ENCODE results near the gene PAIP2. TPM values are rescaled to one million over a fixed set of nuclear protein-coding genes. Genes with fewer than 3 reads are reported as not detected.

PAIP2 gene, protein sequence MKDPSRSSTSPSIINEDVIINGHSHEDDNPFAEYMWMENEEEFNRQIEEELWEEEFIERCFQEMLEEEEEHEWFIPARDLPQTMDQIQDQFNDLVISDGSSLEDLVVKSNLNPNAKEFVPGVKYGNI
- 100 to 1,000 TPM in 1 of 4 donors, 10 to 100 TPM in 3; 73.6 to 111 (median 97.0) TPM for total RNA-seq

DNA sequence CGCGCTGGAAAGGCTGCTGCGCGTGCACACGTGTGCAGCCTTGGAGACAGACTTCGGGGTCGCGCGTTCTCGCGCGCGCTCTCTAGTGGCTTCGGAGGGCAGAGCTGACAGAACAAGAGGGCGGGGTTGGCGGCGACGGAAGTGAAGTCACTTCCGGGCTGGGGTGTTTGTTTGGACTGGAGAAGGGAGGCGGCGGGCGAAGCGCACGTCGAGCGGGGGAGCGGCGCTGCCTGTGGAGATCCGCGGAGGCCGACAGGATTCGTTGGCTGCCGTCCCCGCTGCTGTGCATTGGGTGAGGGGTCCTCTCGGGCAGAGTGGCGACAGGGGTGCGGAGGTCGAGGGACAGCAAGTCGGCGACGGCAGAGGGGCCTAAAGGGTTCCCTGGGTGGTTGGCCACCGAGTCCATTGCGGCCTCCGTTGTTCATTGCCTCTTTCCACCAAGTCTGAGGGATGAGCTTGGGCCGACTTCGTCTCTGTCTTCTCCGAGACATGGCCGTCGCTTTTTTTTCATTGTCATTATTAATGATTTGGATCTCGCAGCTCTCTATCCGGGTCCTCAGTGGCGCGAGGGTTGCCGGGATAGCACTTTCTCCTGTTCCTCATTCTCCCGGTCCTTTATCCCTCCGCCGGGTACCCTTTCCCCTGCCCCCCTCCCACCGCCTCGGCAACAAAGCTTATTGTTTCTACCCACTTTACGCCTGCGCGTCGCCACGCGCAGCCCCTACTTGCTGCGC lies at the start of gene PAIP2:
Gene PAIP2 (plus strand): TSS at position 166 of the 734 bp plus-strand sequence. CDS start 21,931 bp downstream, outside the sequence.
- no peaks in the 10 kb centered on the region for H3K27me3 ChIP-seq
- no peaks in the 10 kb centered on the region for H3K9me3 ChIP-seq
- intact Hi-C loops (cut with DNase I): loop anchor here (5.0 kb wide), 1 partner anchor 45 kb away; no protein-coding TSS in a partner anchor
- no peaks in the 10 kb centered on the region for H3K36me3 ChIP-seq
- peak; percentile 99 for DNase-seq (ENCODE audit: extremely low spot score)
- H3K4me3 ChIP-seq: peak within 1 kb of the TSS; percentile 78 to 98 (median 97)
- H3K4me1 ChIP-seq: peaks cover 23 to 54% (median 48%) of the 10 kb centered on the region in 4 donors
- peak within 1 kb of the TSS; percentile 98 to 99 (median 98) for H3K27ac ChIP-seq (replicated peaks in 1 of 4)
- TF ChIP-seq POLR2A (IDR thresholded peaks at IDR 0.05; ENCODE audit: low read depth) (peak; percentile 94), EP300 (IDR thresholded peaks at IDR 0.05) (no peak), POLR2AphosphoS5 (IDR thresholded peaks at IDR 0.05) (peak; percentile 95 to 98)
- TF ChIP-seq, protein P1, sequence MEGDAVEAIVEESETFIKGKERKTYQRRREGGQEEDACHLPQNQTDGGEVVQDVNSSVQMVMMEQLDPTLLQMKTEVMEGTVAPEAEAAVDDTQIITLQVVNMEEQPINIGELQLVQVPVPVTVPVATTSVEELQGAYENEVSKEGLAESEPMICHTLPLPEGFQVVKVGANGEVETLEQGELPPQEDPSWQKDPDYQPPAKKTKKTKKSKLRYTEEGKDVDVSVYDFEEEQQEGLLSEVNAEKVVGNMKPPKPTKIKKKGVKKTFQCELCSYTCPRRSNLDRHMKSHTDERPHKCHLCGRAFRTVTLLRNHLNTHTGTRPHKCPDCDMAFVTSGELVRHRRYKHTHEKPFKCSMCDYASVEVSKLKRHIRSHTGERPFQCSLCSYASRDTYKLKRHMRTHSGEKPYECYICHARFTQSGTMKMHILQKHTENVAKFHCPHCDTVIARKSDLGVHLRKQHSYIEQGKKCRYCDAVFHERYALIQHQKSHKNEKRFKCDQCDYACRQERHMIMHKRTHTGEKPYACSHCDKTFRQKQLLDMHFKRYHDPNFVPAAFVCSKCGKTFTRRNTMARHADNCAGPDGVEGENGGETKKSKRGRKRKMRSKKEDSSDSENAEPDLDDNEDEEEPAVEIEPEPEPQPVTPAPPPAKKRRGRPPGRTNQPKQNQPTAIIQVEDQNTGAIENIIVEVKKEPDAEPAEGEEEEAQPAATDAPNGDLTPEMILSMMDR (IDR thresholded peaks at IDR 0.05): peak; percentile 76 to 82 (median 79)
- WGBS: 0% methylated on average over 23 of the region's 66 CpGs

DNA sequence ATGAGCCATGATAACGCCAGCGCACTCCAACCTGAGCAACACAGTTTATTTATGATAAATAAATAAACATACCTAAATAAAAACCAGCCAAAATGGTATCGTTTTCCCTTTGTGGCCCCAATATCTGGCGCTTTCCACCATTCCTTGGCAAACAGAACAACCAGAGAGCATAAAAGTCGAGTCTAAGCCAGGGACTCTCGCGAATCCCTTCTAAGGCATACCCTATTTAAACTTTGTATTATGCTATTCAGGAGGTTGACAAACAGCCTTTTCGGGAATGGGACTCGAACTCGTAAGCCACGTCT lies 48.5 kb upstream of the PAIP2 start:
- H3K4me1 ChIP-seq: peaks cover 36 to 38% (median 37%) of the 10 kb centered on the region in 4 donors
- H3K36me3 ChIP-seq: no peaks in the 10 kb centered on the region
- intact Hi-C loops (cut with DNase I): no loop called here
- H3K27ac ChIP-seq (replicated peaks in 1 of 4): peak overlapping the region; percentile 99 to 100 (median 99)
- H3K9me3 ChIP-seq: no peaks in the 10 kb centered on the region
- no peak for TF ChIP-seq POLR2A (IDR thresholded peaks at IDR 0.05; ENCODE audit: low read depth)
- TF ChIP-seq POLR2AphosphoS5 (IDR thresholded peaks at IDR 0.05): no peak
- TF ChIP-seq EP300 (IDR thresholded peaks at IDR 0.05): no peak
- TF ChIP-seq, protein P1 (IDR thresholded peaks at IDR 0.05): no peak
- H3K27me3 ChIP-seq: no peaks in the 10 kb centered on the region
- peak overlapping the region; percentile 73 to 88 (median 87) for H3K4me3 ChIP-seq
- WGBS: 28% methylated on average over 11 of the region's 11 CpGs
- no peak for DNase-seq (ENCODE audit: extremely low spot score)

DNA sequence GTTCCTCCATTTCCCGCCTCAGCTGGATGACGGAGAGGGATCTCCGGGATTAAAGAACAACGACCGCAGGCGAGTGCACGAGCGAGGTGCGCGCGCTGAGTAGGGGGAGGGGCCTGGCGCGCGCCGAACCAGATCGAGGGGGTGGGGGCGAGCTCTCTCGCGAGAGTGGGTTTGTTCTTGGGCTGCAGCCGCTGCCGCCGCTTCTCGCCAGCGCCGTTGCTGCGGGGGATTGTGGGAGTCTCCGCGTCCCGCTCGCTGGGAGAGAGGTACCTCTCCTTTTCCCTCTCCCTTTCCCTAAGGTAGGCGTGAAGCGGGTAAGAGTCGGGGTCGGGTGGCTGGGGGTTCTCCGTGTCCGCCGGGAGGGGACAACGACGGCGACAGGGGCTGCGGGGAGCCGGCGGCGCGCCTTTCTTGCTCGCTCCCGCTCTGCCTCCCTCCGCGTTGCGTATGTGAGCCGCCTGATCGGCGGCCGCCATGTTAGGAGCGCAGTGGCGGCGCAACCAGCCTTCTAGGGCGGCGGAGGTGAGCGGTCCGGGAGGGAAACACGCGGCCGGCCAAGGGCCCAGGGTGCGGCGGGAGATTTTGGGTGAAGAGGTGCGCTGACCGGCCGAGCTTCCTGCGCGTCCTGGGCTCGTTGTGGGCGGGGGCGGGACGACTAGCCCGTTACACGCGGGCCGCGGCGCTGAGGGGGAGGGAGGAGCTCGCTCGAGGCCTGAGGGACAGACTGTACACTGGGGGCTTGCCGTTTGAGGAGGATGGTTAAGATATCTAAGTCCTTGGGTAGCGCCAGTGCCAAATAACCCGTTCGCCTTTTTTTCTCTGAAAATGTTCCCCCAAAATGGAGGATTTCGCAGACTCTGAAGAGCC lies 47.9 kb upstream of the PAIP2 start, which contains the start of gene MATR3:
Gene MATR3 (plus strand): TSS at position 234 of the 867 bp plus-strand sequence. CDS start 13,676 bp downstream, outside the sequence.
- Histone ChIP-seq H3K4me3 (peak within 1 kb of the TSS; percentile 73 to 88 (median 87)), H3K4me1 (peaks cover 42 to 43% (median 42%) of the 10 kb centered on the region in 4 donors), H3K27me3 (no peaks in the 10 kb centered on the region), H3K9me3 (no peaks in the 10 kb centered on the region), H3K27ac (replicated peaks in 1 of 4) (peak within 1 kb of the TSS; percentile 99 to 100 (median 99)), H3K36me3 (no peaks in the 10 kb centered on the region)
- TF ChIP-seq POLR2A (IDR thresholded peaks at IDR 0.05; ENCODE audit: low read depth): peak; percentile 98
- peak; percentile 97 to 100 for TF ChIP-seq POLR2AphosphoS5 (IDR thresholded peaks at IDR 0.05)
- TF ChIP-seq, protein P1 (IDR thresholded peaks at IDR 0.05): no peak
- no peak for TF ChIP-seq EP300 (IDR thresholded peaks at IDR 0.05)
- 0% methylated on average over 38 of the region's 88 CpGs for WGBS
- DNase-seq (ENCODE audit: extremely low spot score): peak; percentile 98
- intact Hi-C loops (cut with DNase I): no loop called here

DNA sequence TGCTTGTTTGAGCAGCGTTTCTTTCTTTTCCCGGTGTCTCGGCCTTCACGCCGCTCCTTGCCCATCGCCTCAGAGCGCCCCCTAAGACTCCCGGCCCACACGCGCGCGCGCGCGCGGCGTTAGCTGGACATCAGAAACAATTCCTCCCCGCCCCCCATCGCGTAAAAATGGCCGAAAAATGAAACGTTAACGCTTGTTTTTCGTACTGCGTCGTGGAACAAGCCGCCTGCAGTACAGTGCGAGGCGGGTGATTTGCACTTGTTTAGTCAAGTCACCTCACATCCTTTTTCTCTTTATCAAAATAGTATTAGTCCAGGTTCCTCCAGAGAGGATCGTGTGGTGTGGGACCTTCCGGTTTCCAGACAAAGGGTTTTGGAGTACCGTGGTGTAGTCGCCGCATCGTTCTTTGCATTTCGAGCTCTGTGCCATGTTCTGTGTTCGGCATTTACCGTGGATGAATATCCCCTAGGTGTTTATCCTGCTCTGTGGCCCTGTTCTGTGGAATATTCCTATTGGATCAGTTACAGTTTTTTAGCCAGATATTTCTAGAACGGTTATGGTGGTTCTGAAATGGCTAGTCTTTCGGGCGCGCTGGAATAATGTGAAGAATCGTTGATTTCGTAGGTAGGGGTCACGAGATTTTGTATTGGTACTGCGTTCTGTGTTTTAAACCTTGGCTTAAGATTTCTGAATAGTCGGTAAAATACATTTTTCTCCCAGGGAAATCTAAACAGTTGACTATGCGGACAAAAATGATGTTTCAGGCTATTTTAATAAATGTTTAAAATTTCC lies 47.1 kb upstream of the PAIP2 start:
- under 1% methylated on average over 48 of the region's 48 CpGs for WGBS
- Histone ChIP-seq H3K27ac (replicated peaks in 1 of 4) (peak overlapping the region; percentile 99 to 100 (median 99)), H3K36me3 (no peaks in the 10 kb centered on the region), H3K27me3 (no peaks in the 10 kb centered on the region), H3K4me1 (peaks cover 51 to 52% (median 51%) of the 10 kb centered on the region in 4 donors), H3K9me3 (no peaks in the 10 kb centered on the region), H3K4me3 (peak overlapping the region; percentile 73 to 88 (median 87))
- peak in 1 of 2 donors; percentile 69 for TF ChIP-seq POLR2AphosphoS5 (IDR thresholded peaks at IDR 0.05)
- TF ChIP-seq POLR2A (IDR thresholded peaks at IDR 0.05; ENCODE audit: low read depth): no peak
- TF ChIP-seq, protein P1 (IDR thresholded peaks at IDR 0.05): peak in 2 of 3 experiments; percentile 8 to 19
- no peak for TF ChIP-seq EP300 (IDR thresholded peaks at IDR 0.05)
- peak; percentile 94 for DNase-seq (ENCODE audit: extremely low spot score)
- intact Hi-C loops (cut with DNase I): loop anchor here (5.0 kb wide), 1 partner anchor 48 kb away; the partner anchor contains the start of gene PAIP2

Measured in esophagus muscularis mucosa (tissue), 4 donors.